Neural cell (in vitro differentiated cells): ENCODE data around the gene KLHL22.

Experiments
- EP300 ChIP-seq: fragments of 450-650 bp; conservative IDR thresholded peaks from 2 replicates; pipeline ENCODE4 v1.6.1; 2014; ENCODE audit warnings: antibody characterized with exemption, mild to moderate bottlenecking, moderate library complexity; ENCODE audit not compliant: poor library complexity, severe bottlenecking
- EZH2 ChIP-seq: fragments of 200-600, 300-800 bp; shearing (Covaris generic), sonication (generic); IDR thresholded peaks from 2 replicates; pipeline ENCODE4 v1.6.1; 2014; ENCODE audit warnings: antibody characterized with exemption, low read length, borderline replicate concordance, mild to moderate bottlenecking; ENCODE audit not compliant: insufficient read depth, poor library complexity, severe bottlenecking
- POLR2AphosphoS5 ChIP-seq: IDR thresholded peaks from 2 replicates; pipeline ENCODE4 v1.6.1; 2012
- RAD21 ChIP-seq: fragments of 450-650 bp; conservative IDR thresholded peaks from 2 replicates; pipeline ENCODE4 v1.6.1; 2014; ENCODE audit warnings: antibody characterized with exemption, mild to moderate bottlenecking, moderate library complexity
- SMC3 ChIP-seq: fragments of 450-650 bp; conservative IDR thresholded peaks from 2 replicates; pipeline ENCODE4 v1.6.1; 2014; ENCODE audit warnings: antibody characterized with exemption, mild to moderate bottlenecking, moderate library complexity; ENCODE audit not compliant: poor library complexity
- TF ChIP-seq, protein P1 (sequence below): fragments of 450-650 bp; IDR thresholded peaks from 2 replicates; pipeline ENCODE4 v1.5.1; 2014; ENCODE audit warnings: antibody characterized with exemption, mild to moderate bottlenecking, moderate library complexity; ENCODE audit not compliant: poor library complexity, severe bottlenecking
- TF ChIP-seq, protein P2 (sequence below): IDR thresholded peaks from 2 replicates; pipeline ENCODE4 v1.6.1; 2012; ENCODE audit warnings: borderline replicate concordance

DNA sequence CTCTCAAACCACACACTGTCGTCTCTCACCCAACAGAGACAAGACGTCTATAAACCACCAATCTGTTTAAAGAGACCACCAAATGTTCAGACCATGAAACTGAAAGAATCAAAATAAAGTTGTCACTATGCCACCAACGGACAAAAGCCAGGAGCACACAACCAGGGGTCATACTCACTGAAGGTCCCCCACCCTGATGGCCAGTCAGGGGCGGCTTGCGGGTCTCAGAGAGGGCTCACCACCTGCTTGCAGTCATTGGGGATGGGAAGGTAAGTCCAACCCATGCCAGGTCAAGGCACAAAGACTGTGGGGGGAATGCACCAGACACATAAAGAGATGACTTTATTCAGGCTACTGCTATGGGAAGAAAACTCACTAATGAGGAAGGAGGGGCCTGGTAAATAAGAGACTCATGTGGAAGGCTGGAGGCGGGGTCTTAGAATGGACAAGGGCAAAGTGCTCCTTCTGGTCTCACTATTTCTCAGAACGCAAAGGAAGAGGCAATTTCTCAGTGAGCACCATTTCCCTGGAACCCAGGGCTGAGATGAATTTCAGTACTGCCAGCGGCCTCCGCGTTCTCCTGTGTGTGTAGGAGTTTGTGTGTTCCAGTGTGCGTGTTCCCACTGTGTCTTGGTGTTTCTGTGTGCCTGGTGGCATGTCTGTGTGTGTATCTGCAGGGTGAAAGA lies 75.3 kb downstream of the KLHL22 start:
- TF ChIP-seq EZH2 (no peak), POLR2AphosphoS5 (no peak), SMC3 (no peak), EP300 (no peak), RAD21 (no peak)
- TF ChIP-seq, protein P1, sequence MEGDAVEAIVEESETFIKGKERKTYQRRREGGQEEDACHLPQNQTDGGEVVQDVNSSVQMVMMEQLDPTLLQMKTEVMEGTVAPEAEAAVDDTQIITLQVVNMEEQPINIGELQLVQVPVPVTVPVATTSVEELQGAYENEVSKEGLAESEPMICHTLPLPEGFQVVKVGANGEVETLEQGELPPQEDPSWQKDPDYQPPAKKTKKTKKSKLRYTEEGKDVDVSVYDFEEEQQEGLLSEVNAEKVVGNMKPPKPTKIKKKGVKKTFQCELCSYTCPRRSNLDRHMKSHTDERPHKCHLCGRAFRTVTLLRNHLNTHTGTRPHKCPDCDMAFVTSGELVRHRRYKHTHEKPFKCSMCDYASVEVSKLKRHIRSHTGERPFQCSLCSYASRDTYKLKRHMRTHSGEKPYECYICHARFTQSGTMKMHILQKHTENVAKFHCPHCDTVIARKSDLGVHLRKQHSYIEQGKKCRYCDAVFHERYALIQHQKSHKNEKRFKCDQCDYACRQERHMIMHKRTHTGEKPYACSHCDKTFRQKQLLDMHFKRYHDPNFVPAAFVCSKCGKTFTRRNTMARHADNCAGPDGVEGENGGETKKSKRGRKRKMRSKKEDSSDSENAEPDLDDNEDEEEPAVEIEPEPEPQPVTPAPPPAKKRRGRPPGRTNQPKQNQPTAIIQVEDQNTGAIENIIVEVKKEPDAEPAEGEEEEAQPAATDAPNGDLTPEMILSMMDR, result no peak
- TF ChIP-seq, protein P2, sequence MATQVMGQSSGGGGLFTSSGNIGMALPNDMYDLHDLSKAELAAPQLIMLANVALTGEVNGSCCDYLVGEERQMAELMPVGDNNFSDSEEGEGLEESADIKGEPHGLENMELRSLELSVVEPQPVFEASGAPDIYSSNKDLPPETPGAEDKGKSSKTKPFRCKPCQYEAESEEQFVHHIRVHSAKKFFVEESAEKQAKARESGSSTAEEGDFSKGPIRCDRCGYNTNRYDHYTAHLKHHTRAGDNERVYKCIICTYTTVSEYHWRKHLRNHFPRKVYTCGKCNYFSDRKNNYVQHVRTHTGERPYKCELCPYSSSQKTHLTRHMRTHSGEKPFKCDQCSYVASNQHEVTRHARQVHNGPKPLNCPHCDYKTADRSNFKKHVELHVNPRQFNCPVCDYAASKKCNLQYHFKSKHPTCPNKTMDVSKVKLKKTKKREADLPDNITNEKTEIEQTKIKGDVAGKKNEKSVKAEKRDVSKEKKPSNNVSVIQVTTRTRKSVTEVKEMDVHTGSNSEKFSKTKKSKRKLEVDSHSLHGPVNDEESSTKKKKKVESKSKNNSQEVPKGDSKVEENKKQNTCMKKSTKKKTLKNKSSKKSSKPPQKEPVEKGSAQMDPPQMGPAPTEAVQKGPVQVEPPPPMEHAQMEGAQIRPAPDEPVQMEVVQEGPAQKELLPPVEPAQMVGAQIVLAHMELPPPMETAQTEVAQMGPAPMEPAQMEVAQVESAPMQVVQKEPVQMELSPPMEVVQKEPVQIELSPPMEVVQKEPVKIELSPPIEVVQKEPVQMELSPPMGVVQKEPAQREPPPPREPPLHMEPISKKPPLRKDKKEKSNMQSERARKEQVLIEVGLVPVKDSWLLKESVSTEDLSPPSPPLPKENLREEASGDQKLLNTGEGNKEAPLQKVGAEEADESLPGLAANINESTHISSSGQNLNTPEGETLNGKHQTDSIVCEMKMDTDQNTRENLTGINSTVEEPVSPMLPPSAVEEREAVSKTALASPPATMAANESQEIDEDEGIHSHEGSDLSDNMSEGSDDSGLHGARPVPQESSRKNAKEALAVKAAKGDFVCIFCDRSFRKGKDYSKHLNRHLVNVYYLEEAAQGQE, result no peak
